Activated B cell treated with CpG ODN at 0.5 μM for 24 hours (primary cell): ENCODE data around the gene ASB15. TPM values are rescaled to one million over a fixed set of nuclear protein-coding genes. Genes with fewer than 3 reads are reported as not detected.

ENCODE experiments used
- ATAC-seq: fragments of 200-7000 bp; cut with Tn5 transposase; one replicate; pipeline ENCODE4 v1.10.0; 2021; ENCODE audit warnings: low read depth, mild to moderate bottlenecking, moderate library complexity
- CTCF ChIA-PET: fragments of 350-600 bp; sonication (Branson Sonifier 250); formaldehyde crosslinking; loops from one replicate; lab custom pipeline; 2021; ENCODE audit warnings: antibody characterized with exemption; lab: Charles Lee
- POLR2A ChIA-PET: fragments of 350-600 bp; sonication (Branson Sonifier 250); formaldehyde crosslinking; loops from one replicate; lab custom pipeline; 2021; ENCODE audit warnings: antibody characterized with exemption; lab: Charles Lee
- DNase-seq: peaks from one replicate; pipeline ENCODE4 v3.0.0; 2022
- H3K27ac Mint-ChIP-seq: one replicate; pipeline ENCODE4 v1.8.0; 2020; ENCODE audit warnings: mixed read lengths
- H3K27me3 Mint-ChIP-seq: one replicate; pipeline ENCODE4 v1.8.0; 2021; ENCODE audit warnings: mixed read lengths
- H3K36me3 Mint-ChIP-seq: one replicate; pipeline ENCODE4 v1.8.0; 2021; ENCODE audit warnings: low read depth, mixed read lengths
- H3K4me1 Mint-ChIP-seq: one replicate; pipeline ENCODE4 v1.8.0; 2021; ENCODE audit warnings: mixed read lengths
- H3K4me3 Mint-ChIP-seq: one replicate; pipeline ENCODE4 v1.8.0; 2020; ENCODE audit warnings: mild to moderate bottlenecking, mixed read lengths
- H3K9me3 Mint-ChIP-seq: one replicate; pipeline ENCODE4 v1.8.0; 2020; ENCODE audit warnings: mixed read lengths
- CTCF ChIP-seq: fragments of 200-600 bp; IDR thresholded peaks from one replicate; pipeline ENCODE4 v1.8.0; 2022; ENCODE audit warnings: antibody characterized with exemption, mild to moderate bottlenecking
- intact Hi-C: fragments of 100-400 bp; cut with micrococcal nuclease; formaldehyde crosslinking; loops from one replicate; pipeline ENCODE4 v1.15.1; 2024
- total RNA-seq: library from RNA; stranded (reverse); gene quantifications from 2 replicates; pipeline ENCODE4 v1.2.3, GENCODE V29; 2022

The ASB15 gene
- total RNA-seq, 1 donor from 2014 or later: not detected

GRCh38 chr7:123637878-123638277, 36.3 kb downstream of the ASB15 start:
- intact Hi-C loops: loop anchor here (10.0 kb wide), 1 partner anchor 143 kb away; no protein-coding TSS in a partner anchor
- POLR2A ChIA-PET: interaction anchor here (0.7 kb wide), 1 partner anchor 8 kb away, joined by 7 read pairs; no protein-coding TSS in a partner anchor
- Mint-ChIP-seq H3K4me1 (no peaks in the 10 kb centered on the region), H3K36me3 (no peaks in the 10 kb centered on the region), H3K4me3 (no peak overlapping the region), H3K9me3 (no peaks in the 10 kb centered on the region), H3K27me3 (peaks cover 25% of the 10 kb centered on the region), H3K27ac (no peak overlapping the region)
- CTCF ChIA-PET: no interaction called here
- ATAC-seq: no peak
- TF ChIP-seq CTCF: no peak
- no peak for DNase-seq

- Mint-ChIP-seq H3K4me3 (no peak overlapping the region), H3K36me3 (no peaks in the 10 kb centered on the region), H3K4me1 (no peaks in the 10 kb centered on the region), H3K27ac (no peak overlapping the region), H3K9me3 (no peaks in the 10 kb centered on the region), H3K27me3 (peaks cover 28% of the 10 kb centered on the region)
- ATAC-seq: no peak
- ChIA-PET POLR2A (no interaction called here), CTCF (interaction anchor here (1.2 kb wide), 1 partner anchor 43 kb away, joined by 3 read pairs; no protein-coding TSS in a partner anchor)
- no peak for TF ChIP-seq CTCF
- intact Hi-C loops: loop anchor here (10.0 kb wide), 1 partner anchor 145 kb away; no protein-coding TSS in a partner anchor
- DNase-seq: no peak
Measured at GRCh38 chr7:123639631-123640030, 38.0 kb downstream of the ASB15 start.

GRCh38 chr7:123640583-123640982, 39.0 kb downstream of the ASB15 start:
- POLR2A ChIA-PET: no interaction called here
- ATAC-seq: no peak
- H3K4me3 Mint-ChIP-seq: no peak overlapping the region
- DNase-seq: no peak
- intact Hi-C loops: no loop called here
- H3K27me3 Mint-ChIP-seq: peaks cover 28% of the 10 kb centered on the region
- H3K27ac Mint-ChIP-seq: no peak overlapping the region
- no peaks in the 10 kb centered on the region for H3K9me3 Mint-ChIP-seq
- no peak for TF ChIP-seq CTCF
- CTCF ChIA-PET: no interaction called here
- H3K4me1 Mint-ChIP-seq: no peaks in the 10 kb centered on the region
- H3K36me3 Mint-ChIP-seq: no peaks in the 10 kb centered on the region

- no peaks in the 10 kb centered on the region for H3K9me3 Mint-ChIP-seq
- H3K4me3 Mint-ChIP-seq: no peak overlapping the region
- H3K36me3 Mint-ChIP-seq: no peaks in the 10 kb centered on the region
- POLR2A ChIA-PET: no interaction called here
- H3K27me3 Mint-ChIP-seq: peaks cover 28% of the 10 kb centered on the region
- CTCF ChIA-PET: no interaction called here
- intact Hi-C loops: no loop called here
- TF ChIP-seq CTCF: no peak
- H3K4me1 Mint-ChIP-seq: no peaks in the 10 kb centered on the region
- no peak overlapping the region for H3K27ac Mint-ChIP-seq
- ATAC-seq (no peak), DNase-seq (no peak)
Measured at GRCh38 chr7:123641901-123642300, 40.3 kb downstream of the ASB15 start.

GRCh38 chr7:123643495-123644441, 42.1 kb downstream of the ASB15 start:
- POLR2A ChIA-PET: no interaction called here
- Mint-ChIP-seq H3K4me3 (no peak overlapping the region), H3K27ac (no peak overlapping the region), H3K9me3 (no peaks in the 10 kb centered on the region), H3K36me3 (no peaks in the 10 kb centered on the region), H3K4me1 (no peaks in the 10 kb centered on the region), H3K27me3 (peaks cover 14% of the 10 kb centered on the region)
- CTCF ChIA-PET: no interaction called here
- intact Hi-C loops: no loop called here
- no peak for DNase-seq
- no peak for TF ChIP-seq CTCF
- no peak for ATAC-seq
